ENCODE results near the gene GPR78.

GPR78 gene

GRCh38 chr4:8547108-8547911 is 32.9 kb upstream of the GPR78 start:
- FAIRE-seq = no peak

GRCh38 chr4:8547912-8548730 is 32.1 kb upstream of the GPR78 start:
- FAIRE-seq = no peak

GRCh38 chr4:8548731-8549351 is 31.4 kb upstream of the GPR78 start:
- no peak for FAIRE-seq

DNA sequence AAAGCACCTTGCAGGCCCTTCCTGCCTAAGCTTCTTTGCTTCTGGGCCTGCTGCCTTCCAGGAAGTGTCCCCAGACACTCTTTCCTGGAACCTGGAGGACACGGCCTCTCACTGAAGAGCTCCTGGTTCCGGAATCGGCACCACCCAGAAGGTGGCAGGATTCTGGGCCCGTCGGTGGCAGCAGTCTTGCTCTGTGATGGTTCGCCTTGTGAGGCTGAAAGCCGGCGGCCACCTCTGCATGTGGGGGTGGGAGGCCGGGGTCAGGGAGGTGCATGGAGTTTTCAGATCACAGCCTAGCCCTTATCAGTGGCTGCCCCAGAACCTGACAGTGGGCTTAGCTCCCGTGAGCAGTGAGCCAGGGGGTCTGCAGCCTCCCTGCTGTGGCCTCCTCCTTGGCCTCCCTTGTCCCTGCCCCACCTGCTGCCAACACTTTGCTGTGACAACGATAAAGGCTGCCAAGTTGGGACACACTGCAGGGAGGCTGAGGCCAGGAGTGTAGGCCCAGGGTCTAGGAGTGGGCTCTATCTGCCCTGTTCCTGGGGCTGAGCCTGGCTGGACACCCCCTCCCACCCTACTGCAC is 30.8 kb upstream of the GPR78 start:
- no peak for FAIRE-seq

GRCh38 chr4:8550691-8551090 is 29.5 kb upstream of the GPR78 start:
- no peak for FAIRE-seq

GRCh38 chr4:8552024-8552423 is 28.2 kb upstream of the GPR78 start:
- FAIRE-seq = no peak

GRCh38 chr4:8552581-8553205 is 27.5 kb upstream of the GPR78 start:
- no peak for FAIRE-seq

DNA sequence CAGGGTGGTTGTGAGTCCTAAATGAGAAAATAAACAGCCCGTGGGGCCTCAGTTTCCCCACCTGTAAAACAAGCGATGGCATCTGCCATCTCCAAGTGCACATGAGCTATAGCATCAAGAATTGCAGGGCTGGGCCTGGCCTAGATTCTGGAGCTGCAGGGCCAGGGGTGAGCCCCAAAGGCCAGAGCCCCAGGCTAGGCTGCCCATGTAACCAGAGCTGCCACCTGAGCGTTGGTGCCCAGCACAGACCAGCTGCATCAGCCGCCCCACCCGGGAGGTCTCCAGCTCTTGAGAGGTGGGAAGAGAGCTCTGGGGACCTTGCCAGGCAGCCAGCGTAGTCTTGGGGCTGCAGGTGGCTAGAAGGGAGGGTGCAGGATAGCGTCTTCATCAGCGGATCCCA is 27.0 kb upstream of the GPR78 start:
- FAIRE-seq = no peak

GRCh38 chr4:8553991-8554405 is 26.2 kb upstream of the GPR78 start:
- FAIRE-seq = no peak

GRCh38 chr4:8554555-8555100 is 25.6 kb upstream of the GPR78 start:
- no peak for FAIRE-seq

- no peak for FAIRE-seq
Measured at GRCh38 chr4:8555716-8556115, 24.5 kb upstream of the GPR78 start.

DNA sequence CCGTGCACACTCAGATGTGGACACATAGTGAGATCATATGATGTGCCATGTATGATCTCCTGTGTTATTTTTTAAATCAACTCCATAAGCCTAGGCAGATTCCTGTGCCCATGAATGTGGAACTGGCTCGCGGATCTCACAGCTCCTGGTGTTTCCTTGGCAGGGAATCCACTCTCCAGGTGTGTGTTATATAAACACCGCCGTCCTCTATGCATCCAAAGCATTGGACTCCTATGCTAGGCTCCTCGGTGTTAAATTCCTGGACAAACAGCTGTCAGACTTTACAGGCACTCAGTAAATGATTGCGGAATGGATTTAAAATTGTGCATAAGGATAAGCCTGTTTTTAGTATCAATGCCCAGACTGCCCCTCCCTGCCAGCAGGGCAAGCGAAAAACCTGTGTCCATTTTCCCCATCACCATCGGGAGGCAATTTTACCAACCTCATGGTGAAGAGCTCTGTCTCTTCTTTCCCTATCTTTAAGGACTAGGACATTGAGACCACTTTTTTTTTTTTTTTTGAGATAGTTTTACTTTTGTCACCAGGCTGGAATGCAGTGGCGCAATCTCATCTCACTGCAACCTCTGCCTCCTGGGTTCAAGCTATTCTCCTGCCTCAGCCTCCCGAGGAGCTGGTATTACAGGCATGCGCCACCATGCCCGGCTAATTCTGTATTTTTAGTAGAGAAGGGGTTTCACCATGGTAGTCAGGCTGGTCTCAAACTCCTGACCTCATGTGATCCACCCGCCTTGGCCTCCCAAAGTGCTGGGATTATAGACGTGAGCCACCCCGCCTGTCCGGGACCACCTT is 23.6 kb upstream of the GPR78 start:
- no peak for FAIRE-seq

DNA sequence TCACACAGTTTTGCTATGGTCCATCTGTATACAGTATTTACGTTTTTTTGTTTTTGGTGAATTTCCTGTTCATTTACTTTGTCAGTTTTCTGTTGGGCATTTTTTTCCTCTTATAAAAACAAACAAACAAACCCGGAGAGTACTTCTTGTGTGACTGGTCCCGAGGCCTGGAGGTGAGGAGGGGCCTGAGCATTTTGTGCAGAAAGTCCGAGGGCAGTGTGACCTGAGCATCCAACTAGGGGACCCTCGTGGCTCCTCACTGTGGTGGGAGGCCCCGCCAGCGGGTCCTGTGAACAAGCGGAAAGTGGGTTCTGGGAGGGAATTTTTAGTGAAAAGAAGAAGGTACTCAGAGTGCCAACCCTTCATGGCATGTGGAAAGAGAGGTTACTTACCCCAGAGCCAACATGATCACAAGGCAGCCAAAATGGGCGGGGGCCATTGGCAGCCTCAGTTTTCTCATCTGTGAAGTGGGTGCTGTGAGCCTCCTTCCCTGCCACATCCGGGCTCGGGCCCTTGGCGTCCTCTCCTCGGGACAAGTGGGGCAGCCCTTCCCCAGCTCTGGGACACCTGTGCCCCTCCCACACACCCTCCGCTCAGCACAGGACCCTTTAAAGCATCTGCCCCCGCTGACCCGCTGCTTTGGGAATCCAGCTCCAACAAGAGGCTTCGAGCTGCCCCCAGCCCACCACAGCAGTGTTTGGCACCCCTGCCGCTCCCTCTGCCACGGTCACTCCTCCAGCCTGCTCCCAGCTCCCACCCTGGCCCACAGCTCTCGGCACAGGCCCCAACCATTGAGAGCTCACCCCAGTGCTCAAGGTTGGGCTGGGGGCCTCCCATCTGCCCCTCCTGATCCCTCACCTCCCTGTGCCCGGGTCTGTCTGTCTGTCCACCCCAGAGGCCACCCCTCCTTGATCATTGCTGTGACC is 22.8 kb upstream of the GPR78 start:
- no peak for FAIRE-seq

- FAIRE-seq = no peak
Measured at GRCh38 chr4:8558080-8558960, 21.9 kb upstream of the GPR78 start.

DNA sequence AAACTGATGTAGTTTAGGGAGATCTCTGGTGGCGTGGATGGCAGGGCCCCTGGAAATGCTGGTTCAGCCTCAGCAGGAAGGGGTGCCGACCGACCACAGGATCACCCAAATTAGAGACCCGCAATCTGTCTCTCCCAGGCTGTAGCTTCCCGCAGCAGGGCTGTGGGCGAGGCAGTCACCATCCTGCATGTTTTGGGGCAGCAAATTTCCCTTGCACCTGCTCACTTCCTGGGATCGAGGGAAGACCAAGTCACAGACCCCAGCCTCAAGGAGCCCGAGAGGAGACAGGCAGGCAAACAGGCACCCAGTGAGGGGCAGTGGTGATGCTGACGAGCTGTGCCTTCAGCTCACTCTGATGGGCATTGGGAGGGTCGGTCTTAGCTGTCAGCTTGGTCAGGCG is 21.2 kb upstream of the GPR78 start:
- no peak for FAIRE-seq

GRCh38 chr4:8559524-8560264 is 20.5 kb upstream of the GPR78 start:
- FAIRE-seq = no peak

DNA sequence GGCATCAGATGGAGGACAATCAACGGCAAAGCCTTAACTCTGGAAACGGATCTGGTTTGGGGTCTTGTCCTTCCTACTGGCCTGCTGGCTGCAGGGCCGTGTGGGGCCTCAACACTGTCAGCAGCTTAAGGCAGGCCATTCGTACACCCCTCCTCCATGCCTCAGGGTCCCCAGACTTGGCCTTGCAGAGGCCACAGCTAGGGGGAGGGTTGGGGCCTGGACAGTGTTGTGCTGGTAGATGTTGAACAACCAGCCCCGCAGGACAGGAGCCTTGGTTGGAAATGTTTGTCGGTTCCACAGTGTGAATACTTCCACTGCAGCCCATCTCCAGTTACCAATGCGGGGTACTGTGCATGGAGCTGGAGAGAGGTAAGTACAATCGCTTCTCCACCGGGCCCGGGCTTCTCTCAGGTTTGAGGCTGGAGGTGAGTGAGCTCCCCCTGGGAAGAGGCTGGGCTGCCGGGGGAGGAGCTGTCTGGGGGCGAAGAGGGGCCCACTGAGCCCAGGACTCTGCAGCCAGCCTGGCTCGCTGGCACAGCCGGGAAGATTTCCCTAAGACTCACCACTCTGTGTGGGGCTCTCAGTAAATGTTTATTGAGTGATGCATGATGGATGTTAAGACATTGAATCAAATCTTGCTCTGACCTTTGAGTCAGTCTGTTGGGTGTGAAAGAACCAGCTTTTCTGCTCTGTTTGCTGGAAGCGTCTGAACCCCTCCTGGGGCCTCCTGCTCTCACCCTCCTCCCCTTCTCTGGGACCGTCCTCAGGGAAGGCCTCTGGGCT is 19.7 kb upstream of the GPR78 start:
- no peak for FAIRE-seq

DNA sequence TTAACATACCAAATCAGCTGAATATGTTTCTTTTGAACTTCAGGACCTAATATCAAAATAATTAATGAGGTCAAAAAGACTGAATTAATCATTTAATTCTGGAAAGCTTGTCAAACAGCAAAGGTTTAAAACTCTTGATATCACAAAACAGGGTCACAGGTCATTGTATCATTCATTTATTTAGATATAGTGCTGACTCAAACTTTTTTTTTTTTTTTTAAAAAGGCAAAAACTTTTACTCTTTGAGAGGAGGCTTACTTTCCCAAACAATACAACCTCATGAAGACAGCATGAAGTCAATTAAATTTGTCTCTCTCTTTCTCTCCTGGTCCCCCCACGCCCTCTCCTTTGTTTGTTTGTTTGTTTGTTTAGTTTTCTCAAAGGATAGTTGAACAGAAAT is 15.6 kb upstream of the GPR78 start:
- no peak for FAIRE-seq

All from TTC549 (cell line).